GM23338 (cell line): Measurements from ENCODE around the gene TANGO2. TPM values are rescaled to one million over a fixed set of nuclear protein-coding genes. Genes with fewer than 3 reads are reported as not detected.

Source experiments
- ATAC-seq: fragments of 200-7000 bp; cut with Tn5 transposase; 3 replicates; pipeline ENCODE4 v1.9.1; 2020
- DNase-seq: peaks from one replicate; pipeline ENCODE4 v3.0.0-alpha.2; 2015; ENCODE audit warnings: low spot score
- H2AFZ ChIP-seq: fragments of 200-600 bp; sonication (generic); 2 replicates; pipeline ENCODE4 v1.8.0; 2016; ENCODE audit warnings: antibody characterized with exemption, mild to moderate bottlenecking, moderate library complexity
- H3F3A ChIP-seq: fragments of 200-600 bp; sonication (generic); replicated peaks from 2 replicates; pipeline ENCODE4 v1.8.0; 2017; ENCODE audit warnings: antibody characterized with exemption, mixed run types, low read depth
- H3K27ac ChIP-seq: fragments of 200-600 bp; sonication (generic); 2 replicates; pipeline ENCODE4 v1.6.1; 2016; ENCODE audit warnings: low read depth
- H3K27me3 ChIP-seq: fragments of 200-600 bp; sonication (generic); 2 replicates; pipeline ENCODE4 v1.8.0; 2016; ENCODE audit warnings: mild to moderate bottlenecking, mixed run types, moderate library complexity; ENCODE audit not compliant: insufficient read depth
- H3K36me3 ChIP-seq: fragments of 200-600 bp; sonication (generic); 2 replicates; pipeline ENCODE4 v1.8.0; 2016; ENCODE audit warnings: mild to moderate bottlenecking; ENCODE audit not compliant: insufficient read depth
- H3K4me1 ChIP-seq: fragments of 200-600 bp; sonication (generic); 2 replicates; pipeline ENCODE4 v1.8.0; 2016; ENCODE audit warnings: mild to moderate bottlenecking, moderate library complexity; ENCODE audit not compliant: insufficient read depth
- H3K4me2 ChIP-seq: fragments of 200-600 bp; sonication (generic); 2 replicates; pipeline ENCODE4 v1.7.1; 2017; ENCODE audit warnings: mixed run types
- H3K4me3 ChIP-seq: fragments of 200-600 bp; sonication (generic); 2 replicates; pipeline ENCODE4 v1.6.1; 2016; ENCODE audit warnings: mixed run types
- H3K79me2 ChIP-seq: fragments of 200-600 bp; sonication (generic); replicated peaks from 2 replicates; pipeline ENCODE4 v1.8.0; 2017; ENCODE audit warnings: mild to moderate bottlenecking; ENCODE audit not compliant: insufficient read depth
- H3K9me2 ChIP-seq: fragments of 200-600 bp; sonication (generic); 2 replicates; pipeline ENCODE4 v1.8.0; 2017; ENCODE audit not compliant: insufficient read depth
- H4K20me1 ChIP-seq: fragments of 200-600 bp; sonication (generic); replicated peaks from 2 replicates; pipeline ENCODE4 v1.8.0; 2017; ENCODE audit warnings: mild to moderate bottlenecking; ENCODE audit not compliant: insufficient read depth
- H3K27ac Mint-ChIP-seq: 2 replicates; pipeline ENCODE4 v1.8.0; 2020; ENCODE audit warnings: inconsistent platforms, mild to moderate bottlenecking, moderate library complexity, mixed read lengths
- H3K27me3 Mint-ChIP-seq: 3 replicates; pipeline ENCODE4 v1.8.0; 2022; ENCODE audit warnings: low read depth, mild to moderate bottlenecking, moderate library complexity, mixed read lengths, inconsistent platforms; ENCODE audit not compliant: insufficient read depth, poor library complexity
- H3K36me3 Mint-ChIP-seq: 3 replicates; pipeline ENCODE4 v1.8.0; 2021; ENCODE audit warnings: low read depth, mild to moderate bottlenecking, inconsistent platforms, moderate library complexity, mixed read lengths
- H3K4me1 Mint-ChIP-seq: 3 replicates; pipeline ENCODE4 v1.8.0; 2020; ENCODE audit warnings: mild to moderate bottlenecking, inconsistent platforms, mixed read lengths
- H3K4me3 Mint-ChIP-seq: 3 replicates; pipeline ENCODE4 v1.8.0; 2021; ENCODE audit warnings: moderate library complexity, mild to moderate bottlenecking, inconsistent platforms, mixed read lengths
- H3K9me3 Mint-ChIP-seq: 3 replicates; pipeline ENCODE4 v1.8.0; 2020; ENCODE audit warnings: moderate library complexity, mild to moderate bottlenecking, inconsistent platforms, mixed read lengths
- EZH2 ChIP-seq: fragments of 200-600 bp; sonication (generic); IDR thresholded peaks from one replicate; pipeline ENCODE4 v1.8.0; 2017; ENCODE audit warnings: antibody characterized with exemption, mild to moderate bottlenecking, low read depth; ENCODE audit not compliant: unreplicated experiment
- EZH2phosphoT487 ChIP-seq: fragments of 200-600 bp; sonication (generic); IDR thresholded peaks from one replicate; pipeline ENCODE4 v1.8.1; 2018; ENCODE audit warnings: antibody characterized with exemption; ENCODE audit not compliant: unreplicated experiment
- JUNB ChIP-seq: IDR thresholded peaks from one replicate; pipeline ENCODE4 v1.6.1; 2016; ENCODE audit warnings: antibody characterized with exemption; ENCODE audit not compliant: unreplicated experiment
- NANOG ChIP-seq: IDR thresholded peaks from 2 replicates; pipeline ENCODE4 v1.6.1; 2016; ENCODE audit warnings: antibody characterized with exemption, borderline replicate concordance
- POLR2AphosphoS5 ChIP-seq: IDR thresholded peaks from 2 replicates; pipeline ENCODE4 v1.6.1; 2016; ENCODE audit warnings: antibody characterized with exemption, low read depth
- ZNF331 ChIP-seq: fragments of 250-450 bp; sonication (Bioruptor Pico); IDR thresholded peaks from 2 replicates; pipeline ENCODE4 v1.5.0; 2020; ENCODE audit warnings: low read depth, mild to moderate bottlenecking, moderate library complexity
- polyA plus RNA-seq: library from polyadenylated mRNA; unstranded; fragments of >200 nt; fragmentation: Nextera tagmentation; extraction: Ambion mirVana; gene quantifications from 2 replicates; pipeline ENCODE4 v1.2.1, GENCODE V29; 2016
- total RNA-seq: library from RNA; depleted of rRNA; stranded (reverse); fragments of >200 nt; shearing (Covaris generic); gene quantifications from 2 replicates; pipeline ENCODE4 v1.2.3, GENCODE V29; 2014
- TF ChIP-seq, protein P1 (sequence below): IDR thresholded peaks from one replicate; pipeline ENCODE4 v1.6.1; 2018; ENCODE audit warnings: antibody characterized with exemption; ENCODE audit not compliant: unreplicated experiment
- TF ChIP-seq, protein P2 (sequence below): fragments of 250-450 bp; sonication (Bioruptor Pico); IDR thresholded peaks from 2 replicates; pipeline ENCODE4 v1.5.0; 2020; ENCODE audit warnings: mild to moderate bottlenecking, moderate library complexity
- TF ChIP-seq, protein P3 (sequence below): IDR thresholded peaks from 2 replicates; pipeline ENCODE4 v1.6.1; 2016; ENCODE audit warnings: antibody characterized with exemption

Gene TANGO2
- total and polyA plus RNA-seq, 2 experiments from 2014 or later = 6.9 to 15.0 TPM

DNA sequence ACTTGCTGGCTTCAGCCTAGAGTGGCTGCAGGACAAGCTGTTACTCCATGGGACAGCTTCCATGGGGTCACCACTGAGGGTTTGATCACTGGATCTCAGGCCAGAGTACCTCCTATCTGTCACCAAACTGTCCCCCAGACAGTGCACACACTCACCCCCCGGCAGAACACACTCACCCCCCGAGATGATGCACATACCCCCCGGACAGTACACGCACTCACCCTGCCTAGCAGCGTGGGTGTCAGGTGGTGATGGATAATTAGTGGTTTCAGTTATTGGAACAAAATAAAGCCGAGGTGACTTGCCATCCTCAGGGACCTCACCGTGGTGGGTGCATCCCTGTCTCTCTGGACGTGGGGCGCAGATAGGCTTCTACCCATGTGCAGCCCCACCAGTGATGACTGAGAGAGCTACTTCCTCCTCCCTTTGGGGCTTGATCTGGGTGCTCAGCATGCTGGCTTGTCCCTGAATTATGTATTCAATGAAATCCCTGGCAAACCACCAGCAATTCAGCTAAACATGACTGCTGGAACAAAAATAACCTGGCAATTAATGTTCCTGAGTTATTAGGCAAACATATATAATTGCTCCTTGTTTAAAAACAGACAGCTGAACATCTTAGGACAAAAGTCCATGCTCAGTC lies 18.9 kb downstream of the TANGO2 start:
- Mint-ChIP-seq H3K9me3 (no peaks in the 10 kb centered on the region), H3K27me3 (peaks cover 10% of the 10 kb centered on the region), H3K36me3 (no peaks in the 10 kb centered on the region; the same call in 2 of the 3 replicates), H3K27ac (no peak overlapping the region), H3K4me3 (no peak overlapping the region), H3K4me1 (no peaks in the 10 kb centered on the region)
- no peaks in the 10 kb centered on the region for H4K20me1 ChIP-seq
- no peaks in the 10 kb centered on the region for H3K27me3 ChIP-seq
- H2AFZ ChIP-seq = no peak overlapping the region
- H3K36me3 ChIP-seq = no peaks in the 10 kb centered on the region
- H3K9me2 ChIP-seq = no peaks in the 10 kb centered on the region
- no peak overlapping the region for H3K4me3 ChIP-seq
- no peaks in the 10 kb centered on the region for H3K4me1 ChIP-seq
- H3K79me2 ChIP-seq = no peaks in the 10 kb centered on the region
- no peak overlapping the region for H3K27ac ChIP-seq
- H3F3A ChIP-seq = no peaks in the 10 kb centered on the region
- ATAC-seq (no peak), DNase-seq (no peak)
- TF ChIP-seq NANOG = no peak
- H3K4me2 ChIP-seq = no peak overlapping the region

DNA sequence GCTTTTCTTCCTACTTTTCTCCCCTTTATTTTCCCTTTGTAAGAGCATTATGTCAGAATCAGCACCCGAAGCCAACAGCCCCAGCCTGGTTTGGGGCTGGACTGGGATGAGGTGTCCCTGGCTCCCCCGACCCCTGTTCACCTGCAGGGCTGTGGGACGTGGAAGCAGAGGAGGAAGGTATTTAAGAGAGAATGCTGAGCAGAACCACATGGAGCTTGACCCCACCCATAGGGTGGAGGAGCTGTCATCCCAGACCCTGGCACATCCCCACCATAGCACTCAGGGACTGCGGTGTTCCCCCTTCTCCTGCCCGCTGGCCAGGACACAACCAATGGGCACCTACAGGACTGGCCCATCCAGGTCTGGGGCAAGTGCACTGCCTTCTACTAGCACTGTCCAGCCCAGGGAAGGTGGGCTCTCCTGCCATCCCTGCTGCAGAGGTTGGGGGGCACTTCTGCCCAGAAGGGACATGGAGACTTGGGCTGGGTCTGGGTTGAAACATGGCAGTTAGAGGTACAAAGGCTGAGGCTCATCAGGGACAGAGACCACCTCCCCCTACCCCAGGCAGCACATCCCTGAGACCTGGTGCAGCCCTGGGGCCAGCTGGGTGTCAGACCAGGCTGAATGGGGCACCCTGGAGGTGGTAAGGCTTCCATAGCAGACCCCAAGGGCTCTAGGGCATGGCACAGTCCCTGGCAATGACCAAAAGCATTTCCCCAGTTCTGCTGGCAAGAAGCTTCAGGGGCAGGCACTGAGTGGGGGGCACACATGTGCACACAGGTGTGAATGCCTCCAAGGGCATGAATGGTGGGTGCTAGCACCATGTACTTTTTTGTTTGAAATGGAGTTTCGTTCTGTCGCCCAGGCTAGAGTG lies 19.7 kb downstream of the TANGO2 start:
- H3K9me3 Mint-ChIP-seq = no peaks in the 10 kb centered on the region
- H2AFZ ChIP-seq = no peak overlapping the region
- no peaks in the 10 kb centered on the region for H3K79me2 ChIP-seq
- no peak overlapping the region for H3K4me3 Mint-ChIP-seq
- no peaks in the 10 kb centered on the region for H3K4me1 Mint-ChIP-seq
- H3K36me3 ChIP-seq = no peaks in the 10 kb centered on the region
- DNase-seq (no peak), ATAC-seq (no peak)
- H3K4me2 ChIP-seq = no peak overlapping the region
- no peaks in the 10 kb centered on the region for H3F3A ChIP-seq
- no peak overlapping the region for H3K27ac ChIP-seq
- H3K27me3 ChIP-seq = no peaks in the 10 kb centered on the region
- H3K9me2 ChIP-seq = no peaks in the 10 kb centered on the region
- H3K27ac Mint-ChIP-seq = no peak overlapping the region
- H4K20me1 ChIP-seq = no peaks in the 10 kb centered on the region
- H3K4me1 ChIP-seq = no peaks in the 10 kb centered on the region
- no peak overlapping the region for H3K4me3 ChIP-seq
- peaks cover 10% of the 10 kb centered on the region for H3K27me3 Mint-ChIP-seq
- H3K36me3 Mint-ChIP-seq = no peaks in the 10 kb centered on the region; the same call in 2 of the 3 replicates
- TF ChIP-seq, protein P1, sequence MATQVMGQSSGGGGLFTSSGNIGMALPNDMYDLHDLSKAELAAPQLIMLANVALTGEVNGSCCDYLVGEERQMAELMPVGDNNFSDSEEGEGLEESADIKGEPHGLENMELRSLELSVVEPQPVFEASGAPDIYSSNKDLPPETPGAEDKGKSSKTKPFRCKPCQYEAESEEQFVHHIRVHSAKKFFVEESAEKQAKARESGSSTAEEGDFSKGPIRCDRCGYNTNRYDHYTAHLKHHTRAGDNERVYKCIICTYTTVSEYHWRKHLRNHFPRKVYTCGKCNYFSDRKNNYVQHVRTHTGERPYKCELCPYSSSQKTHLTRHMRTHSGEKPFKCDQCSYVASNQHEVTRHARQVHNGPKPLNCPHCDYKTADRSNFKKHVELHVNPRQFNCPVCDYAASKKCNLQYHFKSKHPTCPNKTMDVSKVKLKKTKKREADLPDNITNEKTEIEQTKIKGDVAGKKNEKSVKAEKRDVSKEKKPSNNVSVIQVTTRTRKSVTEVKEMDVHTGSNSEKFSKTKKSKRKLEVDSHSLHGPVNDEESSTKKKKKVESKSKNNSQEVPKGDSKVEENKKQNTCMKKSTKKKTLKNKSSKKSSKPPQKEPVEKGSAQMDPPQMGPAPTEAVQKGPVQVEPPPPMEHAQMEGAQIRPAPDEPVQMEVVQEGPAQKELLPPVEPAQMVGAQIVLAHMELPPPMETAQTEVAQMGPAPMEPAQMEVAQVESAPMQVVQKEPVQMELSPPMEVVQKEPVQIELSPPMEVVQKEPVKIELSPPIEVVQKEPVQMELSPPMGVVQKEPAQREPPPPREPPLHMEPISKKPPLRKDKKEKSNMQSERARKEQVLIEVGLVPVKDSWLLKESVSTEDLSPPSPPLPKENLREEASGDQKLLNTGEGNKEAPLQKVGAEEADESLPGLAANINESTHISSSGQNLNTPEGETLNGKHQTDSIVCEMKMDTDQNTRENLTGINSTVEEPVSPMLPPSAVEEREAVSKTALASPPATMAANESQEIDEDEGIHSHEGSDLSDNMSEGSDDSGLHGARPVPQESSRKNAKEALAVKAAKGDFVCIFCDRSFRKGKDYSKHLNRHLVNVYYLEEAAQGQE = no peak
- TF ChIP-seq JUNB (no peak), EZH2 (no peak), NANOG (no peak), EZH2phosphoT487 (no peak), POLR2AphosphoS5 (no peak), ZNF331 (CRISPR knock-in tag) (no peak)
- TF ChIP-seq, protein P2, sequence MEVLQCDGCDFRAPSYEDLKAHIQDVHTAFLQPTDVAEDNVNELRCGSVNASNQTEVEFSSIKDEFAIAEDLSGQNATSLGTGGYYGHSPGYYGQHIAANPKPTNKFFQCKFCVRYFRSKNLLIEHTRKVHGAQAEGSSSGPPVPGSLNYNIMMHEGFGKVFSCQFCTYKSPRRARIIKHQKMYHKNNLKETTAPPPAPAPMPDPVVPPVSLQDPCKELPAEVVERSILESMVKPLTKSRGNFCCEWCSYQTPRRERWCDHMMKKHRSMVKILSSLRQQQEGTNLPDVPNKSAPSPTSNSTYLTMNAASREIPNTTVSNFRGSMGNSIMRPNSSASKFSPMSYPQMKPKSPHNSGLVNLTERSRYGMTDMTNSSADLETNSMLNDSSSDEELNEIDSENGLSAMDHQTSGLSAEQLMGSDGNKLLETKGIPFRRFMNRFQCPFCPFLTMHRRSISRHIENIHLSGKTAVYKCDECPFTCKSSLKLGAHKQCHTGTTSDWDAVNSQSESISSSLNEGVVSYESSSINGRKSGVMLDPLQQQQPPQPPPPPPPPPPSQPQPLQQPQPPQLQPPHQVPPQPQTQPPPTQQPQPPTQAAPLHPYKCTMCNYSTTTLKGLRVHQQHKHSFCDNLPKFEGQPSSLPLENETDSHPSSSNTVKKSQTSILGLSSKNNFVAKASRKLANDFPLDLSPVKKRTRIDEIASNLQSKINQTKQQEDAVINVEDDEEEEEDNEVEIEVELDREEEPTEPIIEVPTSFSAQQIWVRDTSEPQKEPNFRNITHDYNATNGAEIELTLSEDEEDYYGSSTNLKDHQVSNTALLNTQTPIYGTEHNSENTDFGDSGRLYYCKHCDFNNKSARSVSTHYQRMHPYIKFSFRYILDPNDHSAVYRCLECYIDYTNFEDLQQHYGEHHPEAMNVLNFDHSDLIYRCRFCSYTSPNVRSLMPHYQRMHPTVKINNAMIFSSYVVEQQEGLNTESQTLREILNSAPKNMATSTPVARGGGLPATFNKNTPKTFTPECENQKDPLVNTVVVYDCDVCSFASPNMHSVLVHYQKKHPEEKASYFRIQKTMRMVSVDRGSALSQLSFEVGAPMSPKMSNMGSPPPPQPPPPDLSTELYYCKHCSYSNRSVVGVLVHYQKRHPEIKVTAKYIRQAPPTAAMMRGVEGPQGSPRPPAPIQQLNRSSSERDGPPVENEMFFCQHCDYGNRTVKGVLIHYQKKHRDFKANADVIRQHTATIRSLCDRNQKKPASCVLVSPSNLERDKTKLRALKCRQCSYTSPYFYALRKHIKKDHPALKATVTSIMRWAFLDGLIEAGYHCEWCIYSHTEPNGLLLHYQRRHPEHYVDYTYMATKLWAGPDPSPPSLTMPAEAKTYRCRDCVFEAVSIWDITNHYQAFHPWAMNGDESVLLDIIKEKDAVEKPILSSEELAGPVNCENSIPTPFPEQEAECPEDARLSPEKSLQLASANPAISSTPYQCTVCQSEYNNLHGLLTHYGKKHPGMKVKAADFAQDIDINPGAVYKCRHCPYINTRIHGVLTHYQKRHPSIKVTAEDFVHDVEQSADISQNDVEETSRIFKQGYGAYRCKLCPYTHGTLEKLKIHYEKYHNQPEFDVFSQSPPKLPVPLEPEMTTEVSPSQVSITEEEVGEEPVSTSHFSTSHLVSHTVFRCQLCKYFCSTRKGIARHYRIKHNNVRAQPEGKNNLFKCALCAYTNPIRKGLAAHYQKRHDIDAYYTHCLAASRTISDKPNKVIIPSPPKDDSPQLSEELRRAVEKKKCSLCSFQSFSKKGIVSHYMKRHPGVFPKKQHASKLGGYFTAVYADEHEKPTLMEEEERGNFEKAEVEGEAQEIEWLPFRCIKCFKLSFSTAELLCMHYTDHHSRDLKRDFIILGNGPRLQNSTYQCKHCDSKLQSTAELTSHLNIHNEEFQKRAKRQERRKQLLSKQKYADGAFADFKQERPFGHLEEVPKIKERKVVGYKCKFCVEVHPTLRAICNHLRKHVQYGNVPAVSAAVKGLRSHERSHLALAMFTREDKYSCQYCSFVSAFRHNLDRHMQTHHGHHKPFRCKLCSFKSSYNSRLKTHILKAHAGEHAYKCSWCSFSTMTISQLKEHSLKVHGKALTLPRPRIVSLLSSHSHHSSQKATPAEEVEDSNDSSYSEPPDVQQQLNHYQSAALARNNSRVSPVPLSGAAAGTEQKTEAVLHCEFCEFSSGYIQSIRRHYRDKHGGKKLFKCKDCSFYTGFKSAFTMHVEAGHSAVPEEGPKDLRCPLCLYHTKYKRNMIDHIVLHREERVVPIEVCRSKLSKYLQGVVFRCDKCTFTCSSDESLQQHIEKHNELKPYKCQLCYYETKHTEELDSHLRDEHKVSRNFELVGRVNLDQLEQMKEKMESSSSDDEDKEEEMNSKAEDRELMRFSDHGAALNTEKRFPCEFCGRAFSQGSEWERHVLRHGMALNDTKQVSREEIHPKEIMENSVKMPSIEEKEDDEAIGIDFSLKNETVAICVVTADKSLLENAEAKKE = no peak
- TF ChIP-seq, protein P3, sequence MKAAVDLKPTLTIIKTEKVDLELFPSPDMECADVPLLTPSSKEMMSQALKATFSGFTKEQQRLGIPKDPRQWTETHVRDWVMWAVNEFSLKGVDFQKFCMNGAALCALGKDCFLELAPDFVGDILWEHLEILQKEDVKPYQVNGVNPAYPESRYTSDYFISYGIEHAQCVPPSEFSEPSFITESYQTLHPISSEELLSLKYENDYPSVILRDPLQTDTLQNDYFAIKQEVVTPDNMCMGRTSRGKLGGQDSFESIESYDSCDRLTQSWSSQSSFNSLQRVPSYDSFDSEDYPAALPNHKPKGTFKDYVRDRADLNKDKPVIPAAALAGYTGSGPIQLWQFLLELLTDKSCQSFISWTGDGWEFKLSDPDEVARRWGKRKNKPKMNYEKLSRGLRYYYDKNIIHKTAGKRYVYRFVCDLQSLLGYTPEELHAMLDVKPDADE = no peak
